Bone marrow (tissue), 2 donors: ENCODE results near the gene TRIML1.
"Not testable (repeated sequence)": the region's sequence is repeated elsewhere in the genome, so short reads cannot be mapped to it uniquely, and the experiment has no call there.

Source experiments
- DNase-seq, 2 donors: peaks; one replicate each; lab custom pipeline; 2025; lab: John Stamatoyannopoulos, UW

The TRIML1 gene

GRCh38 chr4:188154668-188155405 lies 15.6 kb downstream of the TRIML1 start:
- DNase-seq = no peak

DNA sequence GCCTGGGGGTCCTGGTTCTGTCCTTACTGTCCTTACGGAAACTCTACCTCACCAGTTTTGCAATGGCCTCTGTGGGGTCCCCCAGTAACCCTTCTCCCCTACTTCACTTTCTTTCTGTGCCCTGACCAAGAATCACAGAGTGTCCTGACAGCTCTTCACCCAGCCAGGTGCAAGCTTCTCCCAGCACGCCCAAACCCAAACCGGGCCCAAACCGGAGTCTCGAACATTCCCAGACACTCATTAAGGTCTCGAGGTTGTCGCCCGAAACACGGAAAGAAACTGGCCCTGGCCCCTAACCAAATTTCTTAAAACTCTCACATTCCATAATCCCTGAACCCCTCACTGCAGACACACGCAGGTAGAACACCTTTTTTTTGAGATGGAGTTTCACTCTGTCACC lies 19.1 kb downstream of the TRIML1 start:
- DNase-seq = no peak

DNA sequence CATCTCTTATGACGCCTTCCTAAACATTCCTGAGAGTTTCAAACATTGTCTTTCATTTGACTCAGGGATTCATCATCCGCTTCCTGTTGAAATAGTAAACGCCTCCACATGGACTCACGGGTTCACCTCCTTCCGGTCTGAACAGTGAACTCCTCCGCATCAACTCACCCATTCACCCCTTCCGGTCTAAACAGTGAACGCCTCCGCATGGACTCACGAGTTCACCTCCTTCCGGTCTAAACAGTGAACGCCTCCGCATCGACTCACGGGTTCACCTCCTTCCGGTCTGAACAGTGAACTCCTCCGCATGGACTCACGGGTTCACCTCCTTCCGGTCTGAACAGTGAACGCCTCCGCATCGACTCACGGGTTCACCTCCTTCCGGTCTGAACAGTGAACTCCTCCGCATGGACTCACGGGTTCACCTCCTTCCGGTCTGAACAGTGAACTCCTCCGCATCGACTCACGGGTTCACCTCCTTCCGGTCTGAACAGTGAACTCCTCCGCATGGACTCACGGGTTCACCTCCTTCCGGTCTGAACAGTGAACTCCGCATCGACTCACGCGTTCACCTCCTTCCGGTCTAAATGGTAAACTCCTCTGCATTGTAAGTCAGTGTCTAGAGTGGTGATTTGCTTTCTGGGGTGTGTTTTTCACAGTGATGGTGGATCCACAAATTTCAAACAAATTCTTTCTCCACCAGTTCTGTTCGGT lies 20.4 kb downstream of the TRIML1 start:
- not testable (repeated sequence) for DNase-seq

GRCh38 chr4:188160406-188160805 lies 21.2 kb downstream of the TRIML1 start:
- no peak for DNase-seq

- no peak for DNase-seq
Observed at GRCh38 chr4:188161167-188161566, 21.9 kb downstream of the TRIML1 start.

DNA sequence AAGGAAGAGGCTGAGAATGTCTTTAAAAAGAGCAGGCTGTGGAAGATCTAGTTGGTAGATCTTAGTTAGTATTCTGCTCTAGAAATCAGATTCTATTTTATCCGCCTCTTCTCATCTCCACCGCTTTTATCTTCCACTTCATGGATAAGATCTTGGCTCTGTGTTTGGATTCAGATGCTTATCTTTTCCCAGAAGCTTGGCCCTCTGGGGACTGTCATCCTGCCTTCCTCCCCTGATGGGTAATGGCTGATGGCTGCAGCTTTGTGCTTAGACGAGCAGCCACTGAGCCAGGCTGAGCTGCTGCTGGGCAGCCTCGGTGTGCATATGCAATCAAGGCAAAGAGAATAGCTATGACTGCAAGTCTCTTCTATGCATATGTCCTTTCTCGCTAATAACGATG lies 23.5 kb downstream of the TRIML1 start:
- DNase-seq = no peak

GRCh38 chr4:188168726-188169373 lies 29.6 kb downstream of the TRIML1 start:
- DNase-seq = no peak

DNA sequence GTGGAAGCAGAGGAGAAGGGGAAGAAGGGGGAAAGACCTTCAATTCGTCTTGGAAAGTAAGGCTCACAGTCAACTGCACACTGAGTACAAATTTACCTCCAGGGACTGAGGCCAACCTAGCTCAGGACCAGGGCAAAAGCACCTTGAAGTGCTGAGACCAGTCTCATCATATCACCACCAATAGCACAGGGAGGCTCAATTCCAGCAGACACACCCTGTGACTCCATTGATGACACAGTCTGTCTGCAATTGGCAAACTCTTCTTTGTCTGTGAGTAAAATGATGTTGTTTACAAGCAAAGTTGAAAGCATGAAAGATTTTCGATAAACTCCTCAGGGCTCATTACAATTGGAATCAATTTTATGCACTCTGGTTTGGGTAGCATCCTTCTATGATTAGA lies 32.3 kb downstream of the TRIML1 start:
- DNase-seq = no peak

- DNase-seq = no peak
Observed at GRCh38 chr4:188175288-188175687, 36.0 kb downstream of the TRIML1 start.

GRCh38 chr4:188177997-188178675 lies 38.9 kb downstream of the TRIML1 start:
- DNase-seq = no peak

DNA sequence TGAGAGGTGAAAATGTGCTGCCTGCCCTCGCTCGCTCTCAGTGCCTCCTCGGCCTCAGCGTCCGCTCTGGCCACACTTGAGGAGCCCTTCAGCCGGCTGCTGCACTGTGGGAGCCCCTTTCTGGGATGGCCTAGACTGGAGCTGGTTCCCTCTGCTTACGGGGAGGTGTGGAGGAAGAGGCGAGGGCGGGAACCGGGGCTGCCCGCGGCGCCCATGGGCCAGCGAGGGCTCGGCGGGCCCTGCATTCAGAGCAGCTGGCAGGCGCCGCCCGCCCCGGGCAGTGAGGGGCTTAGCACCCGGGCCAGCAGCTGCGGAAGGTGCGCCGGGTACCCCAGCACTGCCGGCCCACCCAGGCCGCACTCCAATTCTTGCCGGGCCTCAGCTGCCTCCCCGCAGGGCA lies 39.6 kb downstream of the TRIML1 start:
- DNase-seq = no peak

- no peak for DNase-seq
Observed at GRCh38 chr4:188187106-188187505, 47.9 kb downstream of the TRIML1 start.

- no peak for DNase-seq
Observed at GRCh38 chr4:188190461-188190860, 51.2 kb downstream of the TRIML1 start.

DNA sequence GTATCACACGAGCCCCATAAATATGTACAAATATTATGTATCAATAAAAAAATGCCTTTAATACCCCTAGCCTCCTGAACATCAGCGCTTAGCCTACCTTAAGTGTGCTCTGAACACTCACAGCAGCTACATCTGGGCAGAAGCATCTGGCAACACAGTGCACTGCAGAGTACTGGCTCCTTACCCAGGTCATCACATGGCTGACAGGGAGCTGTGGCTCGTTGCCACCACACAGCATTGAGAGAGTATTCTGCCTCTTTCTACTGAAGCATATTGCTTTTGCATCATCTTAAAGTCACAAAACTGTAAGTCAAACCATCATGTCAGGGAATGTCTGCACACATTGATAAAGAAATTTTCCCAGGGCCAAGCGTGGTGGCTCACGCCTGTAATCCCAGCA lies 55.2 kb downstream of the TRIML1 start:
- DNase-seq = no peak

GRCh38 chr4:188195389-188195985 lies 56.2 kb downstream of the TRIML1 start:
- no peak for DNase-seq

- DNase-seq = no peak
Observed at GRCh38 chr4:188196134-188196735, 57.0 kb downstream of the TRIML1 start.
